ENCODE measurements around the gene RBM47.
A peak's percentile ranks its signal among the peaks of the same experiment; 100 is the strongest.

Gene RBM47

DNA sequence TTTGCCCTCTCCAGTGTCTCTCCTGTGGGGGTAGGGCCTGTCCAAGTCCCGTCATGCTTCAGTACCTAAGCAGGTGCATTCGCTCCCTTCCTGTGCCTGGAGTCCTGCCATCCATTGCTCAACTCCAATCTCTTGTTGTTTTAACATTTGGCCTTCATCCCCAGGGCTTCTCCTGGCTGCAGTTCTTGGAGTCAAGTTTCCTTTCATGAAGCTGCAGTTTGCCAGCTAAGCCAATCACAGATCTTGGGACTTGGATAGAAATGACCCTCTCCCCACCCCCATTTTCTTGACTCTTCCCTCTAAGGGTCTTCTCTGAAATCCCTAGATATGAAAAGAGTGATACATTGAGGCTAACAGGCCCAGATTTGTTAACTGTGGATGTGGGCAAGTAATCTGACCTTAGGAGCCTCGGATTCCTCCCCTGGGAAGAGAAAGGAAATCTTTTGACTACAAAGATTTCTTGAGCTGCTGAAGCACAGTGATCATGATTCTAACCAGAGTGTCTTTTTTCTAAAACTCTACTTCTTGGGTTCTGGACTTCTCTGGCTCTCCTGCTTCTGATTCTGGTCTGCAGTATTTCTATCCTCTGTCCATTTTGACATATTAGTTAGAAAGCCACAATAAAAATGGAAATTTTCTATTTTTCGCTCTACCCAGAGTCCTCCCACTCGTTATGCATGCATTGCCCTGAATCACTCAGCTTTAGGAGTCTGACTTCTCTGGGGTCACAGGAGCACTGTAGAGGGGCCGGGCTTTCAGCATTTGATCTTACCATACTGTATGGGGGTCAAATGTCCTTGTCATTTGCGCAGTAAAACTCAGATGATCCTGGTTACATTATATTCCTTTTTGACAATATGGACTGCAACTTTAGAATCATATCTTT, 233.5 kb downstream of the RBM47 start (continued):
- TF ChIP-seq, protein P1, sequence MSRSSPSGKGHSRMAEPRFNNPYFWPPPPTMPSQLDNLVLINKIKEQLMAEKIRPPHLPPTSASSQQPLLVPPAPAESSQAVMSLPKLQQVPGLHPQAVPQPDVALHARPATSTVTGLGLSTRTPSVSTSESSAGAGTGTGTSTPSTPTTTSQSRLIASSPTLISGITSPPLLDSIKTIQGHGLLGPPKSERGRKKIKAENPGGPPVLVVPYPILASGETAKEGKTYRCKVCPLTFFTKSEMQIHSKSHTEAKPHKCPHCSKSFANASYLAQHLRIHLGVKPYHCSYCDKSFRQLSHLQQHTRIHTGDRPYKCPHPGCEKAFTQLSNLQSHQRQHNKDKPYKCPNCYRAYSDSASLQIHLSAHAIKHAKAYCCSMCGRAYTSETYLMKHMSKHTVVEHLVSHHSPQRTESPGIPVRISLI (tag by site-specific recombination; IDR thresholded peaks at IDR 0.05), result no peak
- TF ChIP-seq KLF1 (tag by site-specific recombination; IDR thresholded peaks at IDR 0.05), result no peak
- no peak for TF ChIP-seq ZNF248 (tag by site-specific recombination; IDR thresholded peaks at IDR 0.05)
- TF ChIP-seq HOXA7 (CRISPR knock-in tag; IDR thresholded peaks at IDR 0.05; ENCODE audit: borderline replicate concordance), result no peak
- no peak for TF ChIP-seq ZNF658 (tag by site-specific recombination; IDR thresholded peaks at IDR 0.05)
- TF ChIP-seq KLF16 (tag by site-specific recombination; IDR thresholded peaks at IDR 0.05), result no peak
- no peak for TF ChIP-seq ZNF404 (tag by site-specific recombination; IDR thresholded peaks at IDR 0.05)
- TF ChIP-seq, protein P2, sequence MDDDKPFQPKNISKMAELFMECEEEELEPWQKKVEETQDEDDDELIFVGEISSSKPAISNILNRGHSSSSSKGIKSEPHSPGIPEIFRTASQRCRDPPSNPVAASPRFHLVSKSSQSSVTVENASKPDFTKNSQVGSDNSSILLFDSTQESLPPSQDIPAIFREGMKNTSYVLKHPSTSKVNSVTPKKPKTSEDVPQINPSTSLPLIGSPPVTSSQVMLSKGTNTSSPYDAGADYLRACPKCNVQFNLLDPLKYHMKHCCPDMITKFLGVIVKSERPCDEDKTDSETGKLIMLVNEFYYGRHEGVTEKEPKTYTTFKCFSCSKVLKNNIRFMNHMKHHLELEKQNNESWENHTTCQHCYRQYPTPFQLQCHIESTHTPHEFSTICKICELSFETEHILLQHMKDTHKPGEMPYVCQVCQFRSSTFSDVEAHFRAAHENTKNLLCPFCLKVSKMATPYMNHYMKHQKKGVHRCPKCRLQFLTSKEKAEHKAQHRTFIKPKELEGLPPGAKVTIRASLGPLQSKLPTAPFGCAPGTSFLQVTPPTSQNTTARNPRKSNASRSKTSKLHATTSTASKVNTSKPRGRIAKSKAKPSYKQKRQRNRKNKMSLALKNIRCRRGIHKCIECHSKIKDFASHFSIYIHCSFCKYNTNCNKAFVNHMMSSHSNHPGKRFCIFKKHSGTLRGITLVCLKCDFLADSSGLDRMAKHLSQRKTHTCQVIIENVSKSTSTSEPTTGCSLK (tag by site-specific recombination; IDR thresholded peaks at IDR 0.05), result no peak
- TF ChIP-seq ZNF548 (tag by site-specific recombination; IDR thresholded peaks at IDR 0.05), result no peak
- TF ChIP-seq, protein P3, sequence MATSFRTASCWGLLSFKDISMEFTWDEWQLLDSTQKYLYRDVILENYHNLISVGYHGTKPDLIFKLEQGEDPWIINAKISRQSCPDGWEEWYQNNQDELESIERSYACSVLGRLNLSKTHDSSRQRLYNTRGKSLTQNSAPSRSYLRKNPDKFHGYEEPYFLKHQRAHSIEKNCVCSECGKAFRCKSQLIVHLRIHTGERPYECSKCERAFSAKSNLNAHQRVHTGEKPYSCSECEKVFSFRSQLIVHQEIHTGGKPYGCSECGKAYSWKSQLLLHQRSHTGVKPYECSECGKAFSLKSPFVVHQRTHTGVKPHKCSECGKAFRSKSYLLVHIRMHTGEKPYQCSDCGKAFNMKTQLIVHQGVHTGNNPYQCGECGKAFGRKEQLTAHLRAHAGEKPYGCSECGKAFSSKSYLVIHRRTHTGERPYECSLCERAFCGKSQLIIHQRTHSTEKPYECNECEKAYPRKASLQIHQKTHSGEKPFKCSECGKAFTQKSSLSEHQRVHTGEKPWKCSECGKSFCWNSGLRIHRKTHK (tag by site-specific recombination; IDR thresholded peaks at IDR 0.05), result no peak
- TF ChIP-seq ZNF416 (tag by site-specific recombination; IDR thresholded peaks at IDR 0.05), result no peak
- TF ChIP-seq RBAK (tag by site-specific recombination; IDR thresholded peaks at IDR 0.05), result no peak
- no peak for TF ChIP-seq ZNF350 (tag by site-specific recombination; IDR thresholded peaks at IDR 0.05)
- no peak for TF ChIP-seq ZNF521 (tag by site-specific recombination; IDR thresholded peaks at IDR 0.05)
- no peak for TF ChIP-seq ZNF169 (tag by site-specific recombination; IDR thresholded peaks at IDR 0.05)
- TF ChIP-seq ZNF302 (tag by site-specific recombination; IDR thresholded peaks at IDR 0.05; ENCODE audit: low read depth), result no peak
- TF ChIP-seq GLIS1 (tag by site-specific recombination; IDR thresholded peaks at IDR 0.05), result peak; percentile 86
- TF ChIP-seq ZNF394 (tag by site-specific recombination; IDR thresholded peaks at IDR 0.05; ENCODE audit: borderline replicate concordance), result 0 out of 2 replicates have a peak, but pooled peaks have one; percentile 16
- TF ChIP-seq, protein P4, sequence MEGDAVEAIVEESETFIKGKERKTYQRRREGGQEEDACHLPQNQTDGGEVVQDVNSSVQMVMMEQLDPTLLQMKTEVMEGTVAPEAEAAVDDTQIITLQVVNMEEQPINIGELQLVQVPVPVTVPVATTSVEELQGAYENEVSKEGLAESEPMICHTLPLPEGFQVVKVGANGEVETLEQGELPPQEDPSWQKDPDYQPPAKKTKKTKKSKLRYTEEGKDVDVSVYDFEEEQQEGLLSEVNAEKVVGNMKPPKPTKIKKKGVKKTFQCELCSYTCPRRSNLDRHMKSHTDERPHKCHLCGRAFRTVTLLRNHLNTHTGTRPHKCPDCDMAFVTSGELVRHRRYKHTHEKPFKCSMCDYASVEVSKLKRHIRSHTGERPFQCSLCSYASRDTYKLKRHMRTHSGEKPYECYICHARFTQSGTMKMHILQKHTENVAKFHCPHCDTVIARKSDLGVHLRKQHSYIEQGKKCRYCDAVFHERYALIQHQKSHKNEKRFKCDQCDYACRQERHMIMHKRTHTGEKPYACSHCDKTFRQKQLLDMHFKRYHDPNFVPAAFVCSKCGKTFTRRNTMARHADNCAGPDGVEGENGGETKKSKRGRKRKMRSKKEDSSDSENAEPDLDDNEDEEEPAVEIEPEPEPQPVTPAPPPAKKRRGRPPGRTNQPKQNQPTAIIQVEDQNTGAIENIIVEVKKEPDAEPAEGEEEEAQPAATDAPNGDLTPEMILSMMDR (tag by site-specific recombination; IDR thresholded peaks at IDR 0.05), result no peak
- TF ChIP-seq, protein P5, sequence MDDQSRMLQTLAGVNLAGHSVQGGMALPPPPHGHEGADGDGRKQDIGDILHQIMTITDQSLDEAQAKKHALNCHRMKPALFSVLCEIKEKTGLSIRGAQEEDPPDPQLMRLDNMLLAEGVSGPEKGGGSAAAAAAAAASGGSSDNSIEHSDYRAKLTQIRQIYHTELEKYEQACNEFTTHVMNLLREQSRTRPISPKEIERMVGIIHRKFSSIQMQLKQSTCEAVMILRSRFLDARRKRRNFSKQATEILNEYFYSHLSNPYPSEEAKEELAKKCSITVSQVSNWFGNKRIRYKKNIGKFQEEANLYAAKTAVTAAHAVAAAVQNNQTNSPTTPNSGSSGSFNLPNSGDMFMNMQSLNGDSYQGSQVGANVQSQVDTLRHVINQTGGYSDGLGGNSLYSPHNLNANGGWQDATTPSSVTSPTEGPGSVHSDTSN (CRISPR knock-in tag; IDR thresholded peaks at IDR 0.05), result no peak
- TF ChIP-seq BCL11B (tag by site-specific recombination; IDR thresholded peaks at IDR 0.05; ENCODE audit: low read depth), result no peak
- no peak for TF ChIP-seq MYNN (tag by site-specific recombination; IDR thresholded peaks at IDR 0.05; ENCODE audit: borderline replicate concordance)
- TF ChIP-seq, protein P6, sequence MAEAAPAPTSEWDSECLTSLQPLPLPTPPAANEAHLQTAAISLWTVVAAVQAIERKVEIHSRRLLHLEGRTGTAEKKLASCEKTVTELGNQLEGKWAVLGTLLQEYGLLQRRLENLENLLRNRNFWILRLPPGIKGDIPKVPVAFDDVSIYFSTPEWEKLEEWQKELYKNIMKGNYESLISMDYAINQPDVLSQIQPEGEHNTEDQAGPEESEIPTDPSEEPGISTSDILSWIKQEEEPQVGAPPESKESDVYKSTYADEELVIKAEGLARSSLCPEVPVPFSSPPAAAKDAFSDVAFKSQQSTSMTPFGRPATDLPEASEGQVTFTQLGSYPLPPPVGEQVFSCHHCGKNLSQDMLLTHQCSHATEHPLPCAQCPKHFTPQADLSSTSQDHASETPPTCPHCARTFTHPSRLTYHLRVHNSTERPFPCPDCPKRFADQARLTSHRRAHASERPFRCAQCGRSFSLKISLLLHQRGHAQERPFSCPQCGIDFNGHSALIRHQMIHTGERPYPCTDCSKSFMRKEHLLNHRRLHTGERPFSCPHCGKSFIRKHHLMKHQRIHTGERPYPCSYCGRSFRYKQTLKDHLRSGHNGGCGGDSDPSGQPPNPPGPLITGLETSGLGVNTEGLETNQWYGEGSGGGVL (tag by site-specific recombination; IDR thresholded peaks at IDR 0.05), result peak; percentile 62
- TF ChIP-seq ZNF76 (tag by site-specific recombination; IDR thresholded peaks at IDR 0.05; ENCODE audit: borderline replicate concordance, low read depth), result no peak
- TF ChIP-seq OVOL3 (tag by site-specific recombination; IDR thresholded peaks at IDR 0.05), result no peak
- no peak for TF ChIP-seq ZBTB20 (tag by site-specific recombination; IDR thresholded peaks at IDR 0.05)
- TF ChIP-seq ZNF266 (tag by site-specific recombination; IDR thresholded peaks at IDR 0.05; ENCODE audit: low read depth), result no peak
- no peak for TF ChIP-seq SCRT2 (tag by site-specific recombination; IDR thresholded peaks at IDR 0.05)
- no peak for TF ChIP-seq ZNF335 (tag by site-specific recombination; conservative IDR thresholded peaks at IDR 0.05)
- TF ChIP-seq ZBTB7A (tag by site-specific recombination; IDR thresholded peaks at IDR 0.05; ENCODE audit: low read depth), result no peak
- no peak for TF ChIP-seq ZSCAN16 (tag by site-specific recombination; IDR thresholded peaks at IDR 0.05)
